ENCODE data around the gene RAB2B.
"Not testable (repeated sequence)": the region's sequence is repeated elsewhere in the genome, so short reads cannot be mapped to it uniquely, and the experiment has no call there.

RAB2B gene

GRCh38 chr14:21454843-21455544 lies 21.8 kb downstream of the RAB2B start:
- H3K4me3 ChIP-seq (ENCODE audit: low read length) = peak overlapping the region; percentile 96
- DNase-seq (ENCODE audit: low read depth) = no peak
- no peak for TF ChIP-seq CTCF (conservative IDR thresholded peaks at IDR 0.05; ENCODE audit: low read depth, low read length)

GRCh38 chr14:21449899-21450216 lies 26.9 kb downstream of the RAB2B start:
- no peak for DNase-seq (ENCODE audit: low read depth)
- H3K4me3 ChIP-seq (ENCODE audit: low read length) = no peak overlapping the region
- no peak for TF ChIP-seq CTCF (conservative IDR thresholded peaks at IDR 0.05; ENCODE audit: low read depth, low read length)

- DNase-seq (ENCODE audit: low read depth); H3K4me3 ChIP-seq (ENCODE audit: low read length): not testable (repeated sequence)
Observed at GRCh38 chr14:21442657-21443056, 34.1 kb downstream of the RAB2B start.

DNA sequence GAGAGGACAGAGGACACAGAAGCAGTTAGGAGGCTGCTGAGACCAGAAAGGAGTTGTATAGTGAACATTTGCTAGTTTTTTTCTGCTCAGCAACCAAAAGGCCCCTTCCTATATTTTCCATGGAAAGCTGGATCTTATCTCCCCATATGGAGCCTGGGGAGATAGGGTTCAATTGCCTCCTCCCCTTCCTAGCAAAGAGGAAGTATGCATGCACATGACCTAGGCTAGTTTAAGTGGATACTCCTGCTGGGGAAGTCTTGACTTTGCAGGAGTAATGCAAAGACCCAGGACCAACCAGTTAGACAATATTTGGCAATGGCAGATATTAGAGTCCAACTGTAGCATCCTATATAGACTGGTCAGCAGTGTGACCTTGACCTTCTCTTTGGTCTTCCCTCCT lies 35.9 kb downstream of the RAB2B start:
- no peak overlapping the region for H3K4me3 ChIP-seq (ENCODE audit: low read length)
- TF ChIP-seq CTCF (conservative IDR thresholded peaks at IDR 0.05; ENCODE audit: low read depth, low read length) = no peak
- DNase-seq (ENCODE audit: low read depth) = no peak

GRCh38 chr14:21437063-21437901 lies 39.5 kb downstream of the RAB2B start:
- TF ChIP-seq CTCF (conservative IDR thresholded peaks at IDR 0.05; ENCODE audit: low read depth, low read length) = no peak
- peak overlapping the region; percentile 93 for H3K4me3 ChIP-seq (ENCODE audit: low read length)
- peak; percentile 96 for DNase-seq (ENCODE audit: low read depth)

DNA sequence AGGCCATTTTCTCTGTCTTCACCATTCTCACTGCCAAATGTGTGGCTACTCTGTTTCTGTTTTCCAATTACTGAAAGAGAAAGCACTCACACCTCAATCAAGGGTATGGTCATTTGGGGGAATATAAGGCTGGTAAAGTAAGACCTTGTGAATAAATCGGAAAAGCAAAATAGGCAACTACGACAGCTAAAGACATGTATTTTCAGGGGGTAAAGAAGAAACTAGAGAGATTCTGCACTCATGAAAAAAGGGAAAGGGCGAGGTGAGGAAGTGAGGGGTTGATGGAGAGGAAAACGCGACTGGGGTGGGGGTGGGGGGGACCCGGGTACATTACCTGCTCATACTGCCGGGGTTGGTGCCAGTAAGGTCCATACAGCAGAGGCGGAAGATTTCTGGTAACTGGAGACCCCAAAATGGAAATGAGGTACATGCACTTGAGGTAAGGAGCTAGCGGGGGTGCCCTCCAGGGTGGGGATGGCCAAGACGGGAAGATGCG lies 40.1 kb downstream of the RAB2B start:
- no peak for TF ChIP-seq CTCF (conservative IDR thresholded peaks at IDR 0.05; ENCODE audit: low read depth, low read length)
- no peak for DNase-seq (ENCODE audit: low read depth)
- H3K4me3 ChIP-seq (ENCODE audit: low read length) = peak overlapping the region; percentile 93

- TF ChIP-seq CTCF (conservative IDR thresholded peaks at IDR 0.05; ENCODE audit: low read depth, low read length) = no peak
- no peak overlapping the region for H3K4me3 ChIP-seq (ENCODE audit: low read length)
- no peak for DNase-seq (ENCODE audit: low read depth)
Observed at GRCh38 chr14:21431126-21431525, 45.6 kb downstream of the RAB2B start.

Data from retinal pigment epithelial cell (primary cell).